Thoracic aorta (tissue), 2 donors: ENCODE data around the gene CDH26. TPM values are rescaled to one million over a fixed set of nuclear protein-coding genes. Genes with fewer than 3 reads are reported as not detected.
A peak's percentile ranks its signal among the peaks of the same experiment; 100 is the strongest.

Experiments used
- ATAC-seq: fragments of 150-250 bp; one replicate; pipeline ENCODE4 v1.8.0; 2017; ENCODE audit warnings: low read depth; ENCODE audit not compliant: insufficient number of reproducible peaks, low FRiP score
- DNase-seq: peaks from one replicate; pipeline ENCODE4 v3.0.0-alpha.2; 2020; ENCODE audit warnings: low spot score
- H3K27ac ChIP-seq, 2 donors: fragments of 200-600 bp; sonication (generic); 1 replicate in 1 of 2; 2 replicates in 1 of 2; pipeline ENCODE4 v1.5.1; 2016; ENCODE audit warnings: mild to moderate bottlenecking in 2 of 2, moderate library complexity in 2 of 2
- H3K27me3 ChIP-seq: fragments of 200-600 bp; sonication (generic); replicated peaks from 2 replicates; pipeline ENCODE4 v1.6.0; 2016; ENCODE audit warnings: mild to moderate bottlenecking; ENCODE audit not compliant: insufficient read depth
- H3K36me3 ChIP-seq: fragments of 200-600 bp; sonication (generic); one replicate; pipeline ENCODE4 v1.5.1; 2016
- H3K4me1 ChIP-seq, 2 donors: fragments of 200-600 bp; sonication (generic); 1 replicate in 1 of 2; 2 replicates in 1 of 2; pipeline versions ENCODE4 v1.5.1 to v1.6.0; 2016; ENCODE audit warnings: low read depth in 2 of 2, mild to moderate bottlenecking in 1 of 2; ENCODE audit not compliant: control insufficient read depth in 1 of 2
- H3K4me3 ChIP-seq: fragments of 200-600 bp; sonication (generic); 2 replicates; pipeline ENCODE4 v1.5.1; 2016; ENCODE audit warnings: mild to moderate bottlenecking
- H3K9me3 ChIP-seq: fragments of 200-600 bp; sonication (generic); 2 replicates; pipeline ENCODE4 v1.5.1; 2016
- CTCF ChIP-seq: fragments of 200-600 bp; sonication (generic); IDR thresholded peaks from one replicate; pipeline ENCODE4 v1.5.1; 2019; ENCODE audit warnings: antibody characterized with exemption
- total RNA-seq, 2 donors: library from RNA; depleted of rRNA; stranded (reverse); fragments of >200 nt; gene quantifications; one replicate each; pipeline versions ENCODE4 v1.1.0 to v1.2.3, GENCODE V29; 2016

The CDH26 gene
- total RNA-seq, 2 donors from 2014 or later = 2.3 to 2.5 TPM

DNA sequence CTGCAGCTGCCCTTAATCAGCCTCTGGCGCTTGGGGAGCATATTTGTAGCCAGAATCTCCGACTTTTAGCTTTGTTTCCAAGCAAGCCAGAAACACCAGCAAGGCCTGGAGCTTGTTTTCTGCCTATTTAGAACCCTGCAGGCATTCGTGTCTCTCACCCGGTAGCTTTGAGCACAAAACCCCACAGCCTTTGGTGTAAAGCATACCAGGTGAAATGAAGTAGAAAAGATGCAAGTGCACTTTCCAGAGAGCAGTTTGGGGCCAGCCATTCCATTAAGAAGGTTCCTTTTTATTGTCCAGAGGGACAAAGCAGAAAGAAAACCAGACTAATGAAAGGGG is 17.3 kb upstream of the CDH26 start:
- Histone ChIP-seq H3K36me3 (peaks cover 18% of the 10 kb centered on the region), H3K9me3 (no peaks in the 10 kb centered on the region), H3K27me3 (no peaks in the 10 kb centered on the region), H3K4me1 (peaks cover 29 to 42% of the 10 kb centered on the region in 2 donors), H3K27ac (peak overlapping the region; percentile 93 to 96), H3K4me3 (peak overlapping the region; percentile 85)
- ATAC-seq (no peak), DNase-seq (no peak)
- no peak for TF ChIP-seq CTCF

DNA sequence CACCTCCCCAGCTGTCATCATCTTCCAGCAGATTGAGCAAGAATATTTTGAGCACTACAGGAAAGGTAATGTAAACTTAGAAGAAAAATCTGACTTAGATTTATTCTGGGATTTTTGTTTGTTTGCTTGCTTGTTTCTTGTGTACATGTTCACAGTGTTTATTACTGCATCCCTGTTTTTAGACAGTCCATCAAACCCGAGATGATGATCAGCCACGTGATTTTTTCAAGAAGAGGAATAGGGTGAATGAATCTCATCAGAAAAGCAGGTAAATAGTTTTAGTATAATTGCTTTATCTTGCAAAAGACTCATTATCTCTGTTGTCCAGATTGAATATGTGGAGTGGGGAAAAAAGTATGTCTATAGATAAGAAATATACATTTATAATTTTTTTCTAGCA is 16.0 kb upstream of the CDH26 start:
- no peak overlapping the region for H3K27ac ChIP-seq
- TF ChIP-seq CTCF = no peak
- H3K4me1 ChIP-seq = peaks cover 29 to 35% of the 10 kb centered on the region in 2 donors
- H3K9me3 ChIP-seq = no peaks in the 10 kb centered on the region
- no peak for ATAC-seq
- no peak overlapping the region for H3K4me3 ChIP-seq
- DNase-seq = no peak
- no peaks in the 10 kb centered on the region for H3K27me3 ChIP-seq
- peaks cover 18% of the 10 kb centered on the region for H3K36me3 ChIP-seq

- no peaks in the 10 kb centered on the region for H3K27me3 ChIP-seq
- DNase-seq (no peak), ATAC-seq (no peak)
- peaks cover 13 to 16% of the 10 kb centered on the region in 2 donors for H3K4me1 ChIP-seq
- peaks cover 18% of the 10 kb centered on the region for H3K36me3 ChIP-seq
- no peaks in the 10 kb centered on the region for H3K9me3 ChIP-seq
- no peak overlapping the region for H3K4me3 ChIP-seq
- no peak for TF ChIP-seq CTCF
- H3K27ac ChIP-seq = no peak overlapping the region
Observed at GRCh38 chr20:59944726-59945125, 13.5 kb upstream of the CDH26 start.

DNA sequence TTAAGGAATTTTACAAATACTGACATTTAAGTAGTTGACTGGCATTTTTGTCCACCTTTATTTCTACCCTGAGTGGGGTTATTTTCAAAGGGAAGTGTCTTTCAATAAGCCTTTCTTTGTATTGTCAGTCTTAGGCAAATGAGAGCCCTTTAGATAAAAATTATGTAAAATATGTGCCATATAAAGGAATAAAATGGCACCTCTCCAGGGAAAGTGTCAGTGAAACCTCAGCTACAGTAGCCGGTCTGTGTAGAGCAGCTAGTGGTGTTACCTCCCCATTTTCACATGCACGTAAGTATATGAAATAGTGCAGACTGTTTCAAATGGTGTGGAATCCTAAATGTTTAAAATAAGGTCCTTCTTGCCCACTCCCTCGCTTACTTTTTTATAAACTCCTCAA is 13.0 kb upstream of the CDH26 start:
- Histone ChIP-seq H3K4me1 (peaks cover 13 to 16% of the 10 kb centered on the region in 2 donors), H3K4me3 (no peak overlapping the region), H3K27ac (no peak overlapping the region), H3K9me3 (no peaks in the 10 kb centered on the region), H3K27me3 (no peaks in the 10 kb centered on the region), H3K36me3 (peaks cover 23% of the 10 kb centered on the region)
- TF ChIP-seq CTCF = no peak
- ATAC-seq (no peak), DNase-seq (no peak)

- DNase-seq (no peak), ATAC-seq (no peak)
- Histone ChIP-seq H3K4me3 (no peak overlapping the region), H3K36me3 (peaks cover 23% of the 10 kb centered on the region), H3K9me3 (no peaks in the 10 kb centered on the region), H3K27me3 (no peaks in the 10 kb centered on the region), H3K4me1 (peaks cover 13 to 16% of the 10 kb centered on the region in 2 donors), H3K27ac (no peak overlapping the region)
- no peak for TF ChIP-seq CTCF
Observed at GRCh38 chr20:59945731-59946130, 12.5 kb upstream of the CDH26 start.
